OCI-LY7 (cell line): ENCODE data around the gene DPYD. TPM values are rescaled to one million over a fixed set of nuclear protein-coding genes. Genes with fewer than 3 reads are reported as not detected.

ENCODE experiments used
- BruUV-seq: library from RNA; stranded (reverse); fragments of 400-500 nt; replicated peaks from 2 replicates; lab custom pipeline; 2021; lab: Mats Ljungman, UMichigan
- CTCF ChIA-PET: fragments of 300-600 bp; sonication (Branson Sonifier 250); formaldehyde crosslinking; loops from one replicate; lab custom pipeline; 2022; ENCODE audit warnings: antibody characterized with exemption; ENCODE audit not compliant: unreplicated experiment; lab: Charles Lee
- POLR2A ChIA-PET: fragments of 300-600 bp; sonication (Branson Sonifier 250); formaldehyde crosslinking; loops from one replicate; lab custom pipeline; 2022; ENCODE audit warnings: antibody characterized with exemption; lab: Charles Lee
- DNase-seq: peaks from one replicate; pipeline ENCODE4 v3.0.0-alpha.2; 2015; ENCODE audit warnings: low spot score
- H2AFZ ChIP-seq: fragments of 200-600 bp; sonication (generic), shearing (Covaris generic); 2 replicates; pipeline ENCODE4 v1.6.1; 2014; ENCODE audit warnings: mild to moderate bottlenecking, antibody characterized with exemption, low read length, moderate library complexity
- H3K27ac ChIP-seq: fragments of 200-600 bp; sonication (generic); 2 replicates; pipeline ENCODE4 v1.5.1; 2014; ENCODE audit warnings: mixed run types, low read depth, mild to moderate bottlenecking, moderate library complexity, low read length, inconsistent platforms; ENCODE audit not compliant: poor library complexity, severe bottlenecking
- H3K36me3 ChIP-seq: fragments of 200-600 bp; sonication (generic); 2 replicates; pipeline ENCODE4 v1.6.1; 2014; ENCODE audit warnings: mild to moderate bottlenecking, antibody characterized with exemption, low read length, moderate library complexity, mixed read lengths; ENCODE audit not compliant: insufficient read depth
- H3K4me1 ChIP-seq: fragments of 200-600 bp; sonication (generic); 2 replicates; pipeline ENCODE4 v1.5.1; 2014; ENCODE audit warnings: mild to moderate bottlenecking, low read length; ENCODE audit not compliant: insufficient read depth, poor library complexity, severe bottlenecking
- H3K4me2 ChIP-seq: fragments of 200-600 bp; sonication (generic); 2 replicates; pipeline ENCODE4 v1.6.1; 2014; ENCODE audit warnings: mild to moderate bottlenecking, low read length
- H3K4me3 ChIP-seq: fragments of 200-600 bp; sonication (generic); 2 replicates; pipeline ENCODE4 v1.5.1; 2014; ENCODE audit warnings: mild to moderate bottlenecking, low read depth, low read length; ENCODE audit not compliant: poor library complexity, severe bottlenecking
- H3K79me2 ChIP-seq: fragments of 200-600 bp; sonication (generic); 2 replicates; pipeline ENCODE4 v1.6.1; 2016; ENCODE audit warnings: low read depth, mild to moderate bottlenecking, low read length, moderate library complexity, mixed read lengths; ENCODE audit not compliant: insufficient read depth
- H3K9me2 ChIP-seq: fragments of 200-600 bp; sonication (generic); 2 replicates; pipeline ENCODE4 v1.6.1; 2016; ENCODE audit warnings: mild to moderate bottlenecking, low read length, mixed read lengths; ENCODE audit not compliant: insufficient read depth
- H3K9me3 ChIP-seq: fragments of 200-600 bp; sonication (generic); 2 replicates; pipeline ENCODE4 v1.6.1; 2014; ENCODE audit warnings: mild to moderate bottlenecking, mixed run types, low read length, mixed read lengths
- H4K20me1 ChIP-seq: fragments of 200-600 bp; sonication (generic); 2 replicates; pipeline ENCODE4 v1.6.1; 2014; ENCODE audit warnings: mild to moderate bottlenecking, antibody characterized with exemption, low read length, moderate library complexity, mixed read lengths; ENCODE audit not compliant: insufficient read depth
- CTCF ChIP-seq: fragments of 200-600 bp; sonication (generic); conservative IDR thresholded peaks from 2 replicates; pipeline ENCODE4 v1.5.1; 2014; ENCODE audit warnings: mild to moderate bottlenecking, antibody characterized with exemption, low read length, moderate library complexity, mixed read lengths
- EZH2phosphoT487 ChIP-seq: fragments of 200-600 bp; sonication (generic); IDR thresholded peaks from 2 replicates; pipeline ENCODE4 v1.6.1; 2018; ENCODE audit warnings: low read depth, borderline replicate concordance, mild to moderate bottlenecking, mixed run types, antibody characterized with exemption, low read length, moderate library complexity, mixed read lengths
- intact Hi-C: fragments of 100-400 bp; cut with micrococcal nuclease; formaldehyde crosslinking; loops from one replicate; pipeline ENCODE4 v1.10.0; 2022; ENCODE audit not compliant: unreplicated experiment
- total RNA-seq, 2 experiments: library from RNA; depleted of rRNA in 1 of 2; stranded (reverse); fragments of >200 nt in 1 of 2; shearing (Covaris generic) in 1 of 2; gene quantifications; 2 replicates each; pipeline ENCODE4 v1.2.3, GENCODE V29; 2014 to 2022

The DPYD gene
- total RNA-seq, 2 experiments from 2014 or later, result 5.5 to 13.4 TPM

DNA sequence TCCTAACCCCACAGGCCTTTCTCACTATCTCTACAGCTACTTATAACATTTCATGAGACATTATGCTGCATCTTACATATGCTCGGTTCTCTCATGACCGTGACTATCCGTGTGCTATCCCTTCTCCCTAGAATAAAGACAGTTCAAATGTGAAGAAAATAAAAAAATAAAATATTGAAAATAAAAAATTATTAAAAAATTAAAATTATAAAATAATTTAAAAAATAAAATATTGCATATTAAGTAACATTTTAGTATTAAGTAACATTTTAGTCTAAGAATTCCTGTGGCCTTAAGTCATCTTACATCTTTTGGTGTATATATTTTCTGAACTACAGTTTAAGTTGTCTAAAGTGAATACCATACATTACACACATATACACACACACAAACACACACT lies 415.5 kb downstream of the DPYD start:
- CTCF ChIA-PET, result no interaction called here

GRCh38 chr1:97502360-97502759 lies 418.5 kb downstream of the DPYD start:
- no peak for TF ChIP-seq EZH2phosphoT487
- no peak for TF ChIP-seq CTCF
- Histone ChIP-seq H3K4me1 (no peaks in the 10 kb centered on the region), H3K27ac (no peak overlapping the region), H2AFZ (no peak overlapping the region), H4K20me1 (no peaks in the 10 kb centered on the region), H3K9me3 (no peaks in the 10 kb centered on the region), H3K79me2 (no peaks in the 10 kb centered on the region), H3K36me3 (no peaks in the 10 kb centered on the region), H3K4me3 (no peak overlapping the region), H3K9me2 (no peaks in the 10 kb centered on the region), H3K4me2 (no peak overlapping the region)
- intact Hi-C loops, result no loop called here
- BruUV-seq, result no TSS peak
- ChIA-PET POLR2A (no interaction called here), CTCF (no interaction called here)
- no peak for DNase-seq

More for the DNA sequence above, 415.5 kb downstream of the DPYD start:
- no TSS peak for BruUV-seq
- H3K27ac ChIP-seq, result no peak overlapping the region
- no peak overlapping the region for H3K4me3 ChIP-seq
- TF ChIP-seq CTCF, result no peak
- H3K9me3 ChIP-seq, result no peaks in the 10 kb centered on the region
- H3K79me2 ChIP-seq, result no peaks in the 10 kb centered on the region
- H4K20me1 ChIP-seq, result no peaks in the 10 kb centered on the region
- no peaks in the 10 kb centered on the region for H3K4me1 ChIP-seq
- POLR2A ChIA-PET, result no interaction called here
- H3K36me3 ChIP-seq, result no peaks in the 10 kb centered on the region
- intact Hi-C loops, result no loop called here
- H3K9me2 ChIP-seq, result no peaks in the 10 kb centered on the region
- H3K4me2 ChIP-seq, result no peak overlapping the region
- no peak overlapping the region for H2AFZ ChIP-seq
- DNase-seq, result no peak

DNA sequence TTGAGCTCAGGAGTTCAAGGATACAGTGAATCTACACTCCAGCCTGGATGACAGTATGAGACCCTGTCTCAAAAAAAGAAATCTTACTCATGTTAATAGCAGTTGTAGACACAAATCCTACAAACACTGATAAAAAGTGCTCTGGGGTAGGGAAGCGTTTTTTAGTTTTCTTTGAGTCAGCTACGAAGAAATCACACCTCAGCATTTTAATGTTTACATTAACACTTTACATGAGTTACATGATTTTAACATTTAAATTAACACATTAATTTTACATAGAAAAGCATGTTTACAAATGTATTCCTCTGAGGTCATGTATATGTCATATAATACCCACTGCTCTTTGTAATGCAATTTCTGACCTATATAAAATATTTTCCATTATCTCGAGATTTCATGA lies 419.2 kb downstream of the DPYD start:
- Histone ChIP-seq H2AFZ (no peak overlapping the region), H3K36me3 (no peaks in the 10 kb centered on the region), H3K79me2 (no peaks in the 10 kb centered on the region), H3K4me2 (no peak overlapping the region), H3K4me1 (no peaks in the 10 kb centered on the region), H3K9me3 (no peaks in the 10 kb centered on the region), H3K4me3 (no peak overlapping the region), H4K20me1 (no peaks in the 10 kb centered on the region), H3K27ac (no peak overlapping the region), H3K9me2 (no peaks in the 10 kb centered on the region)
- ChIA-PET POLR2A (no interaction called here), CTCF (no interaction called here)
- no peak for TF ChIP-seq EZH2phosphoT487
- no peak for DNase-seq
- BruUV-seq, result no TSS peak
- intact Hi-C loops, result no loop called here
